ENCODE results near the gene PRELID1. TPM values are rescaled to one million over a fixed set of nuclear protein-coding genes. Genes with fewer than 3 reads are reported as not detected.
A peak's percentile ranks its signal among the peaks of the same experiment; 100 is the strongest.

The PRELID1 gene
- polyA plus RNA-seq, 2 of the 4 experiments (the other 2 are of a cell fraction): 218 to 250 TPM

DNA sequence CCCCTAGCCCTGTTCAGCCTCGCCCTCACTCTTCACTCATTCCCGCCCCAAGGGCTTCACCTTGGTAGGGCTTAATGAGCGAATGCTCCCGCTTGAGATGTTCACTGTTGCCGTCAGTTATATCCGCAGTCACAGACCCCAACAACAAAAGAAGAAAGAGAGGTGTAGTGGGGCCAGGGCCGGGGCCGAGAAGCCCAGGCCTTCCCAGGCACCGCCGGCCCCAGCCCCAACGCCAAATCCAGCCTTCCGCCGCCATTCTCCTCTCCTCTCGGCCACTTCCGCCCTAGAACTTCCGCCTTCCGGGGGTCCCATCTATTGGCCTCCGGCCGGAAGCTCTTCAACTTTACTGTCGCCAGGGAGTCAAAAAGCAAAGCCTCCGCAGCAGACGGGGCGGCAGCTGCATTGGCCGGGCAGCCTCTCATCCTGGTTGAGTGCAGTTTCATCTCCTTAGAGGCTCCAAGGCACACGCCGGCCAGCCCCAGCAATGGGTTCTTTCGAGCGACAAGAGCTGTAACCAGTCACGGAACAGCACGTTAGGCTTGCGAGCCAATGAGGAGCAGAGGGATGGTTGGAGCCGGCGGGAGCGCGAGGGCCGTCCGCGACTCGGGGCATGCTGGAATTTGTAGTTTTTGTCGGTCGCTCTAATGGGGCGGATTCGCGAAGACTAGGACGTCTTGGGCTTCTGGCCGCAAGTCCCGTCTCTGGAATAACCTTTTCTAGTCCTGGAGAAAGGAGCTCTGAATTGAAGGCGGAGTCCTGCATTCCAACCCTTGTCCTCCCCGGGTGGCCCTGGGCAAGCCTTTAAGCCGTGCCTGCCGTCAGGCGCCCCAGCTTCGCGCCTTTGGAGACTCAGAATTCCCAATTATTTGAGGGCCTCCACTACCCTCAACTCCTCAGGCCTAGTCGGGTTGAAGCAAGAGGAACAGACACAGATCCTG lies 48.1 kb downstream of the PRELID1 start, which contains the start of gene LMAN2 (continued):
- TF ChIP-seq, protein P1, sequence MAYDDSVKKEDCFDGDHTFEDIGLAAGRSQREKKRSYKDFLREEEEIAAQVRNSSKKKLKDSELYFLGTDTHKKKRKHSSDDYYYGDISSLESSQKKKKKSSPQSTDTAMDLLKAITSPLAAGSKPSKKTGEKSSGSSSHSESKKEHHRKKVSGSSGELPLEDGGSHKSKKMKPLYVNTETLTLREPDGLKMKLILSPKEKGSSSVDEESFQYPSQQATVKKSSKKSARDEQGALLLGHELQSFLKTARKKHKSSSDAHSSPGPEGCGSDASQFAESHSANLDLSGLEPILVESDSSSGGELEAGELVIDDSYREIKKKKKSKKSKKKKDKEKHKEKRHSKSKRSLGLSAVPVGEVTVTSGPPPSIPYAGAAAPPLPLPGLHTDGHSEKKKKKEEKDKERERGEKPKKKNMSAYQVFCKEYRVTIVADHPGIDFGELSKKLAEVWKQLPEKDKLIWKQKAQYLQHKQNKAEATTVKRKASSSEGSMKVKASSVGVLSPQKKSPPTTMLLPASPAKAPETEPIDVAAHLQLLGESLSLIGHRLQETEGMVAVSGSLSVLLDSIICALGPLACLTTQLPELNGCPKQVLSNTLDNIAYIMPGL (CRISPR knock-in tag; IDR thresholded peaks at IDR 0.05; ENCODE audit: borderline replicate concordance): 0 out of 2 replicates have a peak, but pooled peaks have one; percentile 59
- TF ChIP-seq GATA3 (IDR thresholded peaks at IDR 0.05; ENCODE audit: borderline replicate concordance): no peak
- TF ChIP-seq, protein P2, sequence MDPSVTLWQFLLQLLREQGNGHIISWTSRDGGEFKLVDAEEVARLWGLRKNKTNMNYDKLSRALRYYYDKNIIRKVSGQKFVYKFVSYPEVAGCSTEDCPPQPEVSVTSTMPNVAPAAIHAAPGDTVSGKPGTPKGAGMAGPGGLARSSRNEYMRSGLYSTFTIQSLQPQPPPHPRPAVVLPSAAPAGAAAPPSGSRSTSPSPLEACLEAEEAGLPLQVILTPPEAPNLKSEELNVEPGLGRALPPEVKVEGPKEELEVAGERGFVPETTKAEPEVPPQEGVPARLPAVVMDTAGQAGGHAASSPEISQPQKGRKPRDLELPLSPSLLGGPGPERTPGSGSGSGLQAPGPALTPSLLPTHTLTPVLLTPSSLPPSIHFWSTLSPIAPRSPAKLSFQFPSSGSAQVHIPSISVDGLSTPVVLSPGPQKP (IDR thresholded peaks at IDR 0.05; ENCODE audit: low read depth, low read length): no peak
- peak; percentile 29; the same call in 1 of the 2 replicates for TF ChIP-seq E2F6 (IDR thresholded peaks at IDR 0.05; ENCODE audit: borderline replicate concordance, low read depth)
- peak; percentile 77 to 95 for TF ChIP-seq JUN (IDR thresholded peaks at IDR 0.05)
- TF ChIP-seq HOXB13 (CRISPR knock-in tag; IDR thresholded peaks at IDR 0.05; ENCODE audit: low read depth): no peak
- 0 out of 2 replicates have a peak, but pooled peaks have one; percentile 24 for TF ChIP-seq MAZ (IDR thresholded peaks at IDR 0.05; ENCODE audit: borderline replicate concordance, low read depth, low read length)

DNA sequence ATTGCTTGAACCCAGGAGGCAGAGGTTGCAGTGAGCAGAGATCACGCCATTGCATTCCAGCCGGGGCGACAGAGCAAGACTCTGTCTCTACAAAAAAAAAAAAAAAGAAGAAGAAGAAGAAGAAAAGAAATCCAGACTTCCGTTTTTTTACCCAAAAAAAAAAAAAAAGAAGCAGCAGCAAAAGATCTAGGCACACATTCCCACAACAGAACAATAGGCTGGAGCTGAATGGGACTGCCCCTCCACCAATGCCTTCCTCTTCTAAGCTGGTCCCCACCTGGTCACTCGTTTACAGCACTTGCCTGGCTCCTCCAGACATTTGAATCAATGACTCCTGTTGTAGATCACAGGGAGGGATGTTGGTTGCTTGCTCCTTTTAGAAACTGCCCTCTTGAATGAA lies 49.5 kb downstream of the PRELID1 start:
- WGBS (ENCODE audit: missing lambda C conversion rate): 86% methylated on average over 5 of the region's 5 CpGs
- no peak for FAIRE-seq
- H3K27ac ChIP-seq: no peak overlapping the region
- no peak for ATAC-seq
- ChIA-PET CTCF (interaction anchor here (1.1 to 4.3 kb wide), 6 partner anchors 14 to 50 kb away, joined by 3 to 28 read pairs (median 4); no protein-coding TSS in a partner anchor), POLR2A (no interaction called here)
- H3K4me3 ChIP-seq: no peak overlapping the region
- DNase-seq (ENCODE audit: low read depth in 1 of 2, low spot score in 1 of 2): no peak
- peaks cover 4% of the 10 kb centered on the region; the same call in 1 of the 3 replicates for H3K9me3 ChIP-seq
- H3K4me1 ChIP-seq: peaks cover 28% of the 10 kb centered on the region
- H3K4me2 ChIP-seq: no peak overlapping the region
- TF ChIP-seq TP53 (CRISPR knock-in tag; IDR thresholded peaks at IDR 0.05): no peak
- TF ChIP-seq BHLHE40 (IDR thresholded peaks at IDR 0.05; ENCODE audit: low read depth, low read length): no peak
- TF ChIP-seq POLR2A (IDR thresholded peaks at IDR 0.05; ENCODE audit: low read length): no peak
- no peak for TF ChIP-seq EHMT2 (IDR thresholded peaks at IDR 0.05; ENCODE audit: low read depth)
- TF ChIP-seq NPAS2 (CRISPR knock-in tag; IDR thresholded peaks at IDR 0.05; ENCODE audit: borderline replicate concordance): no peak
- TF ChIP-seq HES2 (IDR thresholded peaks at IDR 0.05): no peak
- TF ChIP-seq ZNF302 (CRISPR knock-in tag; IDR thresholded peaks at IDR 0.05): no peak
- TF ChIP-seq FOSB (CRISPR knock-in tag; IDR thresholded peaks at IDR 0.05): no peak
- no peak for TF ChIP-seq POLR2AphosphoS2 (conservative IDR thresholded peaks at IDR 0.05; ENCODE audit: low read length)
- no peak for TF ChIP-seq KDM1A (IDR thresholded peaks at IDR 0.05; ENCODE audit: low read depth)
- TF ChIP-seq, protein P1 (CRISPR knock-in tag; IDR thresholded peaks at IDR 0.05; ENCODE audit: borderline replicate concordance): no peak
- no peak for TF ChIP-seq RAD21 (conservative IDR thresholded peaks at IDR 0.05 in 1 of 2, IDR thresholded peaks at IDR 0.05 in 1 of 2)

All from A549 (cell line).